GM21390 (cell line): ENCODE measurements around the gene PPA2.

Experiments used
- ATAC-seq: cut with Tn5 transposase; IDR thresholded peaks from one replicate; pipeline ENCODE4 v1.9.1; 2021; ENCODE audit not compliant: unreplicated experiment

Gene PPA2

GRCh38 chr4:105399532-105400161 lies 74.2 kb downstream of the PPA2 start:
- ATAC-seq: no peak

- ATAC-seq: no peak
Measured at GRCh38 chr4:105392858-105393257, 81.0 kb downstream of the PPA2 start.

GRCh38 chr4:105389167-105389566 lies 84.7 kb downstream of the PPA2 start:
- ATAC-seq: no peak

GRCh38 chr4:105387466-105387865 lies 86.4 kb downstream of the PPA2 start:
- ATAC-seq: no peak

- ATAC-seq: no peak
Measured at GRCh38 chr4:105386012-105386411, 87.8 kb downstream of the PPA2 start.

GRCh38 chr4:105374071-105374470 lies 99.8 kb downstream of the PPA2 start:
- no peak for ATAC-seq

- no peak for ATAC-seq
Measured at GRCh38 chr4:105373324-105373723, 100.5 kb downstream of the PPA2 start.

GRCh38 chr4:105369988-105370387 lies 103.9 kb downstream of the PPA2 start:
- ATAC-seq: no peak

- no peak for ATAC-seq
Measured at GRCh38 chr4:105361053-105361452, 112.8 kb downstream of the PPA2 start.

GRCh38 chr4:105357258-105357980 lies 116.4 kb downstream of the PPA2 start:
- no peak for ATAC-seq

- ATAC-seq: no peak
Measured at GRCh38 chr4:105356194-105356593, 117.7 kb downstream of the PPA2 start.

- ATAC-seq: peak; percentile 73
Measured at GRCh38 chr4:105352826-105353225, 121.0 kb downstream of the PPA2 start.

- no peak for ATAC-seq
Measured at GRCh38 chr4:105351861-105352260, 122.0 kb downstream of the PPA2 start.

GRCh38 chr4:105350859-105351490 lies 122.9 kb downstream of the PPA2 start:
- ATAC-seq: no peak

GRCh38 chr4:105348719-105349118 lies 125.1 kb downstream of the PPA2 start:
- no peak for ATAC-seq

GRCh38 chr4:105346869-105347268 lies 127.0 kb downstream of the PPA2 start:
- no peak for ATAC-seq

- ATAC-seq: no peak
Measured at GRCh38 chr4:105345838-105346237, 128.0 kb downstream of the PPA2 start.

- ATAC-seq: no peak
Measured at GRCh38 chr4:105345358-105345757, 128.5 kb downstream of the PPA2 start.

GRCh38 chr4:105344141-105344540 lies 129.7 kb downstream of the PPA2 start:
- ATAC-seq: no peak

GRCh38 chr4:105343146-105343931 lies 130.5 kb downstream of the PPA2 start:
- no peak for ATAC-seq

GRCh38 chr4:105329081-105329480 lies 144.8 kb downstream of the PPA2 start:
- no peak for ATAC-seq
